ENCODE results near the gene FBXL16.

GRCh38 chr16:717450-718245 is 12.0 kb upstream of the FBXL16 start:
- TF ChIP-seq CTCF (IDR thresholded peaks at IDR 0.05) (no peak), POLR2A (IDR thresholded peaks at IDR 0.05) (no peak)

Data from upper lobe of left lung (tissue), 4 donors.